ENCODE data around the gene AZU1.

DNA sequence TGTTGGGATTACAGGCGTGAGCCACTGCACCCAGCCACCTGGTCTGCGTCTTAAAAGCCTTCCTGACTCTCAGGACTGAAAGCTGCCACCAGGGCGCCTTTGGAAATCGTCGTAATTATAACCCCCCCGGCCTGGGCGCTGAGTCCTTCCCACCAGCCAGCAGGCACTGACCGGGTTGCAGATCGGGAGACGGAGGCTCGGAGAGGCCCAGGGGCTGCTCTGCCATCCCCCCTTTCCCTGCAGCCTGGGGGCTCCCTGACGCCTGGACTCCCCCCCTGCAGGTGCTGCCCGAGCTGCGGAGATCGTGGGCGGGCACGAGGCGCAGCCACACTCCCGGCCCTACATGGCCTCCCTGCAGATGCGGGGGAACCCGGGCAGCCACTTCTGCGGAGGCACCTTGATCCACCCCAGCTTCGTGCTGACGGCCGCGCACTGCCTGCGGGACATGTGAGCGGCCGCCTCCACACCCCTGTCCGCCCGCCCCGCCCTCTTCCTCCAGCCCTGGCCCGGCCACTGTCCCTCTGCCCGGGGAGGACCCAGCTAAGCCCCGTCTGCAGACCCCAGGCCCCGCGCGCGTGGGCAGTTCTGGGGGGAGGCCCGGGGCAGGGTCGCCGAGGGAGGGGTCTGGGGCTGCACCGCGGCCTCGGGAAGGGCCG is 15.7 kb downstream of the AZU1 start:
- no peak for TF ChIP-seq POLR2AphosphoS5 (IDR thresholded peaks at IDR 0.05; ENCODE audit: low read depth, low read length)
- TF ChIP-seq TCF12 (IDR thresholded peaks at IDR 0.05; ENCODE audit: low read depth, low read length), result no peak
- no peak for TF ChIP-seq YY1 (IDR thresholded peaks at IDR 0.05; ENCODE audit: low read depth, low read length)
- no peak for TF ChIP-seq BCL11A (IDR thresholded peaks at IDR 0.05; ENCODE audit: low read depth in 2 of 2, low read length in 2 of 2)
- TF ChIP-seq CHD2 (IDR thresholded peaks at IDR 0.05; ENCODE audit: low read length), result no peak
- no peak for TF ChIP-seq POLR2A (IDR thresholded peaks at IDR 0.05; ENCODE audit: control extremely low read depth in 1 of 2, low read depth in 2 of 2, low read length in 2 of 2)
- TF ChIP-seq, protein P1, sequence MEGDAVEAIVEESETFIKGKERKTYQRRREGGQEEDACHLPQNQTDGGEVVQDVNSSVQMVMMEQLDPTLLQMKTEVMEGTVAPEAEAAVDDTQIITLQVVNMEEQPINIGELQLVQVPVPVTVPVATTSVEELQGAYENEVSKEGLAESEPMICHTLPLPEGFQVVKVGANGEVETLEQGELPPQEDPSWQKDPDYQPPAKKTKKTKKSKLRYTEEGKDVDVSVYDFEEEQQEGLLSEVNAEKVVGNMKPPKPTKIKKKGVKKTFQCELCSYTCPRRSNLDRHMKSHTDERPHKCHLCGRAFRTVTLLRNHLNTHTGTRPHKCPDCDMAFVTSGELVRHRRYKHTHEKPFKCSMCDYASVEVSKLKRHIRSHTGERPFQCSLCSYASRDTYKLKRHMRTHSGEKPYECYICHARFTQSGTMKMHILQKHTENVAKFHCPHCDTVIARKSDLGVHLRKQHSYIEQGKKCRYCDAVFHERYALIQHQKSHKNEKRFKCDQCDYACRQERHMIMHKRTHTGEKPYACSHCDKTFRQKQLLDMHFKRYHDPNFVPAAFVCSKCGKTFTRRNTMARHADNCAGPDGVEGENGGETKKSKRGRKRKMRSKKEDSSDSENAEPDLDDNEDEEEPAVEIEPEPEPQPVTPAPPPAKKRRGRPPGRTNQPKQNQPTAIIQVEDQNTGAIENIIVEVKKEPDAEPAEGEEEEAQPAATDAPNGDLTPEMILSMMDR (IDR thresholded peaks at IDR 0.05; ENCODE audit: control extremely low read depth in 1 of 3, insufficient read depth in 1 of 3, low read depth in 1 of 3, low read length in 3 of 3), result peak in 2 of 3 experiments; percentile 3 to 5; a peak in 1 of 4 replicates
- no peak for TF ChIP-seq SP2 (IDR thresholded peaks at IDR 0.05; ENCODE audit: low read length)
- TF ChIP-seq PHF8 (conservative IDR thresholded peaks at IDR 0.05; ENCODE audit: low read depth, low read length), result no peak
- no peak for TF ChIP-seq JUND (IDR thresholded peaks at IDR 0.05; ENCODE audit: low read length)
- TF ChIP-seq EP300 (IDR thresholded peaks at IDR 0.05; ENCODE audit: borderline replicate concordance in 1 of 2, low read depth in 2 of 2, low read length in 2 of 2), result no peak
- TF ChIP-seq MAX (IDR thresholded peaks at IDR 0.05), result peak; percentile 86
- TF ChIP-seq USF2 (IDR thresholded peaks at IDR 0.05; ENCODE audit: low read length), result no peak
